Hepatocyte (in vitro differentiated cells): ENCODE results near the gene DNAJB12. TPM values are rescaled to one million over a fixed set of nuclear protein-coding genes. Genes with fewer than 3 reads are reported as not detected.

ENCODE experiments used
- DNase-seq: peaks from one replicate; pipeline ENCODE4 v3.0.0-alpha.2; 2016; ENCODE audit warnings: low spot score
- H2AFZ ChIP-seq: fragments of 200-600 bp; sonication (generic); 2 replicates; pipeline ENCODE4 v1.6.0; 2016; ENCODE audit warnings: antibody characterized with exemption, mild to moderate bottlenecking
- H3K27ac ChIP-seq: fragments of 200-600 bp; sonication (generic); 2 replicates; pipeline ENCODE4 v1.5.1; 2016; ENCODE audit warnings: mild to moderate bottlenecking
- H3K27me3 ChIP-seq: fragments of 200-600 bp; sonication (generic); 2 replicates; pipeline ENCODE4 v1.6.1; 2016
- H3K36me3 ChIP-seq: fragments of 200-600 bp; sonication (generic); replicated peaks from 2 replicates; pipeline ENCODE4 v1.5.1; 2016; ENCODE audit warnings: low read depth; ENCODE audit not compliant: insufficient read depth
- H3K4me1 ChIP-seq: fragments of 200-600 bp; sonication (generic); 2 replicates; pipeline ENCODE4 v1.5.1; 2016; ENCODE audit warnings: mild to moderate bottlenecking, moderate library complexity; ENCODE audit not compliant: insufficient read depth
- H3K4me2 ChIP-seq: fragments of 200-600 bp; sonication (generic); 2 replicates; pipeline ENCODE4 v1.6.0; 2016
- H3K4me3 ChIP-seq: fragments of 200-600 bp; sonication (generic); 2 replicates; pipeline ENCODE4 v1.5.1; 2016; ENCODE audit warnings: mild to moderate bottlenecking
- H3K79me2 ChIP-seq: fragments of 200-600 bp; sonication (generic); 2 replicates; pipeline ENCODE4 v1.6.0; 2017; ENCODE audit warnings: mild to moderate bottlenecking
- H3K9me2 ChIP-seq: fragments of 200-600 bp; sonication (generic); replicated peaks from 2 replicates; pipeline ENCODE4 v1.6.0; 2017; ENCODE audit warnings: mild to moderate bottlenecking; ENCODE audit not compliant: insufficient read depth
- H3K9me3 ChIP-seq: fragments of 200-600 bp; sonication (generic); 2 replicates; pipeline ENCODE4 v1.5.1; 2016; ENCODE audit warnings: low read depth, mild to moderate bottlenecking
- H4K20me1 ChIP-seq: fragments of 200-600 bp; sonication (generic); 2 replicates; pipeline ENCODE4 v1.6.0; 2016; ENCODE audit warnings: mild to moderate bottlenecking; ENCODE audit not compliant: insufficient read depth, poor library complexity, severe bottlenecking
- EZH2 ChIP-seq: fragments of 200-600 bp; sonication (generic); IDR thresholded peaks from 2 replicates; pipeline ENCODE4 v1.6.1; 2016; ENCODE audit warnings: antibody characterized with exemption, mild to moderate bottlenecking, borderline replicate concordance
- EZH2phosphoT487 ChIP-seq: fragments of 200-600 bp; sonication (generic); IDR thresholded peaks from one replicate; pipeline ENCODE4 v1.6.1; 2018; ENCODE audit warnings: antibody characterized with exemption, mild to moderate bottlenecking, low read depth, moderate library complexity; ENCODE audit not compliant: unreplicated experiment, severe bottlenecking
- WGBS: methylation state at CpG from one replicate; pipeline ENCODE4 v1.1.6; 2016; ENCODE audit warnings: low lambda C conversion rate; ENCODE audit errors: missing lambda C conversion rate; 5-methylcytosine and 5-hydroxymethylcytosine counted together
- polyA plus RNA-seq: library from polyadenylated mRNA; unstranded; fragments of >200 nt; fragmentation: Nextera tagmentation; extraction: Ambion mirVana; gene quantifications from 2 replicates; pipeline ENCODE4 v1.2.1, GENCODE V29; 2016
- total RNA-seq: library from RNA; depleted of rRNA; stranded (reverse); fragments of >200 nt; gene quantifications from 2 replicates; pipeline ENCODE4 v1.2.3, GENCODE V29; 2014
- TF ChIP-seq, protein P1 (sequence below): fragments of 200-600 bp; sonication (generic); IDR thresholded peaks from 2 replicates; pipeline ENCODE4 v1.5.1; 2016; ENCODE audit warnings: antibody characterized with exemption, mild to moderate bottlenecking; ENCODE audit not compliant: poor library complexity

The DNAJB12 gene
- total and polyA plus RNA-seq, 2 experiments from 2014 or later = 31.0 to 40.3 TPM

GRCh38 chr10:72379062-72379461 is 24.3 kb upstream of the DNAJB12 start:
- H3K4me2 ChIP-seq = no peak overlapping the region
- TF ChIP-seq, protein P1, sequence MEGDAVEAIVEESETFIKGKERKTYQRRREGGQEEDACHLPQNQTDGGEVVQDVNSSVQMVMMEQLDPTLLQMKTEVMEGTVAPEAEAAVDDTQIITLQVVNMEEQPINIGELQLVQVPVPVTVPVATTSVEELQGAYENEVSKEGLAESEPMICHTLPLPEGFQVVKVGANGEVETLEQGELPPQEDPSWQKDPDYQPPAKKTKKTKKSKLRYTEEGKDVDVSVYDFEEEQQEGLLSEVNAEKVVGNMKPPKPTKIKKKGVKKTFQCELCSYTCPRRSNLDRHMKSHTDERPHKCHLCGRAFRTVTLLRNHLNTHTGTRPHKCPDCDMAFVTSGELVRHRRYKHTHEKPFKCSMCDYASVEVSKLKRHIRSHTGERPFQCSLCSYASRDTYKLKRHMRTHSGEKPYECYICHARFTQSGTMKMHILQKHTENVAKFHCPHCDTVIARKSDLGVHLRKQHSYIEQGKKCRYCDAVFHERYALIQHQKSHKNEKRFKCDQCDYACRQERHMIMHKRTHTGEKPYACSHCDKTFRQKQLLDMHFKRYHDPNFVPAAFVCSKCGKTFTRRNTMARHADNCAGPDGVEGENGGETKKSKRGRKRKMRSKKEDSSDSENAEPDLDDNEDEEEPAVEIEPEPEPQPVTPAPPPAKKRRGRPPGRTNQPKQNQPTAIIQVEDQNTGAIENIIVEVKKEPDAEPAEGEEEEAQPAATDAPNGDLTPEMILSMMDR = no peak
- TF ChIP-seq EZH2phosphoT487 = no peak
- no peak for TF ChIP-seq EZH2
- no peaks in the 10 kb centered on the region for H3K36me3 ChIP-seq
- H4K20me1 ChIP-seq = no peaks in the 10 kb centered on the region
- no peaks in the 10 kb centered on the region for H3K9me3 ChIP-seq
- H3K4me3 ChIP-seq = no peak overlapping the region
- no peaks in the 10 kb centered on the region for H3K4me1 ChIP-seq
- H2AFZ ChIP-seq = no peak overlapping the region
- 93% methylated on average over 2 of the region's 2 CpGs for WGBS
- DNase-seq = no peak
- H3K27ac ChIP-seq = no peak overlapping the region
- no peaks in the 10 kb centered on the region for H3K79me2 ChIP-seq
- H3K27me3 ChIP-seq = no peaks in the 10 kb centered on the region
- H3K9me2 ChIP-seq = no peaks in the 10 kb centered on the region

GRCh38 chr10:72375585-72375984 is 20.9 kb upstream of the DNAJB12 start:
- H3K9me2 ChIP-seq = no peaks in the 10 kb centered on the region
- no peaks in the 10 kb centered on the region for H3K9me3 ChIP-seq
- H2AFZ ChIP-seq = no peak overlapping the region
- TF ChIP-seq EZH2phosphoT487 (no peak), EZH2 (no peak)
- TF ChIP-seq, protein P1 = no peak
- H3K4me2 ChIP-seq = no peak overlapping the region
- no peak overlapping the region for H3K27ac ChIP-seq
- no peaks in the 10 kb centered on the region for H3K36me3 ChIP-seq
- H4K20me1 ChIP-seq = no peaks in the 10 kb centered on the region
- no peak for DNase-seq
- H3K79me2 ChIP-seq = no peaks in the 10 kb centered on the region
- H3K27me3 ChIP-seq = no peaks in the 10 kb centered on the region
- H3K4me1 ChIP-seq = no peaks in the 10 kb centered on the region
- 75% methylated on average over 5 of the region's 5 CpGs for WGBS
- no peak overlapping the region for H3K4me3 ChIP-seq

GRCh38 chr10:72375173-72375572 is 20.5 kb upstream of the DNAJB12 start:
- Histone ChIP-seq H3K9me3 (no peaks in the 10 kb centered on the region), H3K4me3 (no peak overlapping the region), H4K20me1 (no peaks in the 10 kb centered on the region), H3K9me2 (no peaks in the 10 kb centered on the region), H2AFZ (no peak overlapping the region), H3K27me3 (no peaks in the 10 kb centered on the region), H3K4me2 (no peak overlapping the region), H3K36me3 (no peaks in the 10 kb centered on the region), H3K27ac (no peak overlapping the region), H3K79me2 (no peaks in the 10 kb centered on the region), H3K4me1 (no peaks in the 10 kb centered on the region)
- TF ChIP-seq, protein P1 = peak; percentile 4
- TF ChIP-seq EZH2phosphoT487 (no peak), EZH2 (no peak)
- no peak for DNase-seq
- 79% methylated on average over 3 of the region's 3 CpGs for WGBS

- TF ChIP-seq, protein P1 = no peak
- TF ChIP-seq EZH2 (no peak), EZH2phosphoT487 (no peak)
- no peaks in the 10 kb centered on the region for H4K20me1 ChIP-seq
- no peaks in the 10 kb centered on the region for H3K36me3 ChIP-seq
Measured at GRCh38 chr10:72370201-72370722, 15.5 kb upstream of the DNAJB12 start.

More at GRCh38 chr10:72370201-72370722, 15.5 kb upstream of the DNAJB12 start:
- Histone ChIP-seq H3K4me2 (no peak overlapping the region), H3K9me2 (no peaks in the 10 kb centered on the region), H3K4me3 (no peak overlapping the region), H3K4me1 (no peaks in the 10 kb centered on the region), H3K27ac (no peak overlapping the region), H3K9me3 (no peaks in the 10 kb centered on the region), H2AFZ (no peak overlapping the region), H3K27me3 (no peaks in the 10 kb centered on the region), H3K79me2 (no peaks in the 10 kb centered on the region)
- no peak for DNase-seq
